Measurements from ENCODE around the gene ADCK2. TPM values are rescaled to one million over a fixed set of nuclear protein-coding genes. Genes with fewer than 3 reads are reported as not detected.

Gene ADCK2
- total and polyA plus RNA-seq, 9 of the 15 experiments (the other 6 are each of a cell fraction or from before 2014, with no cell fraction given) = 0.08 to 14.3 (median 9.7) TPM

DNA sequence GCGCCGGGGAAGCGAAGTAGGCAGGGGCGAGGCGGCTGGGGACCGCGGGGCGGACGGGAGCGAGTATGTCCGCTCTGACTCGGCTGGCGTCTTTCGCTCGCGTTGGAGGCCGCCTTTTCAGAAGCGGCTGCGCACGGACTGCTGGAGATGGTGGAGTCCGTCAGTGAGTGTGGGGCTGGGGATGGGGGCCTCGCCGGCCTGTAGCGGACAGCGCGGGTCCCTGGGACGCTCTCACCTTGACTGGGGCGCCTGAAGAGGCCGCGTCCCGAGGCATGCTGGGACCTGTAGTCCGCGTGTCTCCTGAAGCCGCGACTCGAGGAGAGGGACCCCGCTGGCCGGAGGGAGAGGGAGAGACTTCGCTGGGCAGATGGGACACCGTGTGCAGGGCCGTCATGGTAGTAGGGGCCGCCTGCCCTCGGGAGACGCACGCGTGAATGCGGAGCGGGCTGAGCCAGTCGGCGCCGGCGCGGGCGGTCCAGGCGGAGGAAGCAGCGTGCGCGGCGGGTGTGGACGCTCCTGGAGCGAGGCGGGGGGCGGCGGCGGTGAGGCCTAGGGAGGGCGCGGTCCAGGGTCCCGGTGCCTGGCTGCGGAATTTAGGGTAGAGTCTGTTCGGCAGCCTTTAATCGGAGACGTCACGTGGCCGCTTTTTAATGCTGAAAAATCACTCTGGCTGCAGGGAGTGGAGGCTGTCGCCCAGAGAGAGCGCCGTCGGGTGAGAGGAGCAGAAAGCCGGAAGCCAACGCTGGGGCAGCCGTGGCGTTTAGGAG is 24.1 kb downstream of the ADCK2 start, which contains the start of gene NDUFB2 (continued):
- TF ChIP-seq EWSR1 (IDR thresholded peaks at IDR 0.05; ENCODE audit: borderline replicate concordance, low read depth, partially characterized antibody) (no peak), RBBP5 (IDR thresholded peaks at IDR 0.05; ENCODE audit: borderline replicate concordance, insufficient read depth, low read length, poor library complexity, severe bottlenecking) (peak; percentile 98), ZNF175 (CRISPR knock-in tag; IDR thresholded peaks at IDR 0.05; ENCODE audit: low read depth) (no peak), SMAD3 (CRISPR knock-in tag; conservative IDR thresholded peaks at IDR 0.05) (no peak; the same call in 1 of the 2 replicates), ZNF589 (CRISPR knock-in tag; IDR thresholded peaks at IDR 0.05; ENCODE audit: low read depth) (no peak), ZNF143 (CRISPR knock-in tag; IDR thresholded peaks at IDR 0.05) (peak; percentile 97), ZNF431 (CRISPR knock-in tag; IDR thresholded peaks at IDR 0.05) (peak; percentile 88), LEF1 (IDR thresholded peaks at IDR 0.05) (no peak), GATAD2B (IDR thresholded peaks at IDR 0.05; ENCODE audit: borderline replicate concordance) (peak; percentile 10; the same call in 1 of the 2 replicates), FOXK2 (conservative IDR thresholded peaks at IDR 0.05 in 1 of 2, IDR thresholded peaks at IDR 0.05 in 1 of 2; ENCODE audit: low read depth in 2 of 2) (peak; percentile 30 to 45; a peak in 2 of 4 replicates), SRF (CRISPR knock-in tag; IDR thresholded peaks at IDR 0.05) (peak in 1 of 2 experiments; percentile 9; a peak in 1 of 4 replicates), TCF3 (CRISPR knock-in tag; IDR thresholded peaks at IDR 0.05) (peak; percentile 41; the same call in 1 of the 2 replicates), TARDBP (IDR thresholded peaks at IDR 0.05) (no peak), ZNF408 (CRISPR knock-in tag; IDR thresholded peaks at IDR 0.05; ENCODE audit: low read depth) (no peak), TSC22D4 (tag; IDR thresholded peaks at IDR 0.05) (no peak), IRF2 (CRISPR knock-in tag; IDR thresholded peaks at IDR 0.05) (no peak), GABPA (tag; conservative IDR thresholded peaks at IDR 0.05; ENCODE audit: low read depth) (peak; percentile 79), NBN (IDR thresholded peaks at IDR 0.05; ENCODE audit: low read depth) (peak; percentile 100), ZNF24 (IDR thresholded peaks at IDR 0.05) (no peak)
- TF ChIP-seq, protein P1, sequence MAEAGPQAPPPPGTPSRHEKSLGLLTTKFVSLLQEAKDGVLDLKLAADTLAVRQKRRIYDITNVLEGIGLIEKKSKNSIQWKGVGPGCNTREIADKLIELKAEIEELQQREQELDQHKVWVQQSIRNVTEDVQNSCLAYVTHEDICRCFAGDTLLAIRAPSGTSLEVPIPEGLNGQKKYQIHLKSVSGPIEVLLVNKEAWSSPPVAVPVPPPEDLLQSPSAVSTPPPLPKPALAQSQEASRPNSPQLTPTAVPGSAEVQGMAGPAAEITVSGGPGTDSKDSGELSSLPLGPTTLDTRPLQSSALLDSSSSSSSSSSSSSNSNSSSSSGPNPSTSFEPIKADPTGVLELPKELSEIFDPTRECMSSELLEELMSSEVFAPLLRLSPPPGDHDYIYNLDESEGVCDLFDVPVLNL (CRISPR knock-in tag; IDR thresholded peaks at IDR 0.05; ENCODE audit: low read depth) = peak; percentile 69
- TF ChIP-seq, protein P2, sequence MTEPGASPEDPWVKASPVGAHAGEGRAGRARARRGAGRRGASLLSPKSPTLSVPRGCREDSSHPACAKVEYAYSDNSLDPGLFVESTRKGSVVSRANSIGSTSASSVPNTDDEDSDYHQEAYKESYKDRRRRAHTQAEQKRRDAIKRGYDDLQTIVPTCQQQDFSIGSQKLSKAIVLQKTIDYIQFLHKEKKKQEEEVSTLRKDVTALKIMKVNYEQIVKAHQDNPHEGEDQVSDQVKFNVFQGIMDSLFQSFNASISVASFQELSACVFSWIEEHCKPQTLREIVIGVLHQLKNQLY (CRISPR knock-in tag; conservative IDR thresholded peaks at IDR 0.05) = no peak; a peak in 2 of 4 replicates
- TF ChIP-seq, protein P3, sequence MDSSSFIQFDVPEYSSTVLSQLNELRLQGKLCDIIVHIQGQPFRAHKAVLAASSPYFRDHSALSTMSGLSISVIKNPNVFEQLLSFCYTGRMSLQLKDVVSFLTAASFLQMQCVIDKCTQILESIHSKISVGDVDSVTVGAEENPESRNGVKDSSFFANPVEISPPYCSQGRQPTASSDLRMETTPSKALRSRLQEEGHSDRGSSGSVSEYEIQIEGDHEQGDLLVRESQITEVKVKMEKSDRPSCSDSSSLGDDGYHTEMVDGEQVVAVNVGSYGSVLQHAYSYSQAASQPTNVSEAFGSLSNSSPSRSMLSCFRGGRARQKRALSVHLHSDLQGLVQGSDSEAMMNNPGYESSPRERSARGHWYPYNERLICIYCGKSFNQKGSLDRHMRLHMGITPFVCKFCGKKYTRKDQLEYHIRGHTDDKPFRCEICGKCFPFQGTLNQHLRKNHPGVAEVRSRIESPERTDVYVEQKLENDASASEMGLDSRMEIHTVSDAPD (CRISPR knock-in tag; IDR thresholded peaks at IDR 0.05) = no peak
- TF ChIP-seq, protein P4, sequence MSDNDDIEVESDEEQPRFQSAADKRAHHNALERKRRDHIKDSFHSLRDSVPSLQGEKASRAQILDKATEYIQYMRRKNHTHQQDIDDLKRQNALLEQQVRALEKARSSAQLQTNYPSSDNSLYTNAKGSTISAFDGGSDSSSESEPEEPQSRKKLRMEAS (CRISPR knock-in tag; IDR thresholded peaks at IDR 0.05) = peak; percentile 98
- TF ChIP-seq, protein P5, sequence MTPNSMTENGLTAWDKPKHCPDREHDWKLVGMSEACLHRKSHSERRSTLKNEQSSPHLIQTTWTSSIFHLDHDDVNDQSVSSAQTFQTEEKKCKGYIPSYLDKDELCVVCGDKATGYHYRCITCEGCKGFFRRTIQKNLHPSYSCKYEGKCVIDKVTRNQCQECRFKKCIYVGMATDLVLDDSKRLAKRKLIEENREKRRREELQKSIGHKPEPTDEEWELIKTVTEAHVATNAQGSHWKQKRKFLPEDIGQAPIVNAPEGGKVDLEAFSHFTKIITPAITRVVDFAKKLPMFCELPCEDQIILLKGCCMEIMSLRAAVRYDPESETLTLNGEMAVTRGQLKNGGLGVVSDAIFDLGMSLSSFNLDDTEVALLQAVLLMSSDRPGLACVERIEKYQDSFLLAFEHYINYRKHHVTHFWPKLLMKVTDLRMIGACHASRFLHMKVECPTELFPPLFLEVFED (CRISPR knock-in tag; conservative IDR thresholded peaks at IDR 0.05) = peak; percentile 24; the same call in 1 of the 2 replicates
